ENCODE results near the gene LRIG3.

DNA sequence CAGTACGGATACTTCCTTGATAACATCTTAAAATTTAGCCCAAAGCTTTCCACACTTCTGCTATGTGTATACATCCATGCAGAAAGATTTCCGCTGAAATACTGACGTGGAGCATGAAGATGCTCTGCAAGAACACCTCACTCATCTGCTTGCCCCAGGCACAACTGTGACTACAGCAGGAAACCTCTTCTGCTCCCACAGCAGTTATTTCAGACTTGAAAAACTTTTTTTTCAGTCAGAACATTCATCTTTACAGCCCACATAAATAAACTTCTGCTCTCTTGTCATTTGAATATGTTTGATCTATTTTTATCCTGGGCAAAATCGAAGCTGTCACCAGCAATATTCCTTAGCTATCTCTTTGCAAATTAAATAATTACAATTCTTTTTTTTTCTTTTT, 6.8 kb upstream of the LRIG3 start:
- TF ChIP-seq RNF2 (IDR thresholded peaks at IDR 0.05; ENCODE audit: borderline replicate concordance, low read depth, low read length, missing control alignments, poor library complexity, severe bottlenecking) (no peak), SIN3A (conservative IDR thresholded peaks at IDR 0.05 in 1 of 2, IDR thresholded peaks at IDR 0.05 in 1 of 2; ENCODE audit: low read depth in 1 of 2, low read length in 2 of 2) (no peak), POLR2A (IDR thresholded peaks at IDR 0.05; ENCODE audit: control extremely low read depth in 1 of 2, low read depth in 2 of 2, low read length in 2 of 2) (no peak), BCL11A (IDR thresholded peaks at IDR 0.05; ENCODE audit: low read depth in 2 of 2, low read length in 2 of 2) (no peak), GTF2F1 (IDR thresholded peaks at IDR 0.05; ENCODE audit: borderline replicate concordance, low read depth, low read length) (no peak), JUN (IDR thresholded peaks at IDR 0.05; ENCODE audit: low read depth, low read length) (no peak), HDAC2 (IDR thresholded peaks at IDR 0.05; ENCODE audit: borderline replicate concordance in 1 of 2, low read depth in 2 of 2, low read length in 2 of 2) (no peak)
- TF ChIP-seq, protein P1, sequence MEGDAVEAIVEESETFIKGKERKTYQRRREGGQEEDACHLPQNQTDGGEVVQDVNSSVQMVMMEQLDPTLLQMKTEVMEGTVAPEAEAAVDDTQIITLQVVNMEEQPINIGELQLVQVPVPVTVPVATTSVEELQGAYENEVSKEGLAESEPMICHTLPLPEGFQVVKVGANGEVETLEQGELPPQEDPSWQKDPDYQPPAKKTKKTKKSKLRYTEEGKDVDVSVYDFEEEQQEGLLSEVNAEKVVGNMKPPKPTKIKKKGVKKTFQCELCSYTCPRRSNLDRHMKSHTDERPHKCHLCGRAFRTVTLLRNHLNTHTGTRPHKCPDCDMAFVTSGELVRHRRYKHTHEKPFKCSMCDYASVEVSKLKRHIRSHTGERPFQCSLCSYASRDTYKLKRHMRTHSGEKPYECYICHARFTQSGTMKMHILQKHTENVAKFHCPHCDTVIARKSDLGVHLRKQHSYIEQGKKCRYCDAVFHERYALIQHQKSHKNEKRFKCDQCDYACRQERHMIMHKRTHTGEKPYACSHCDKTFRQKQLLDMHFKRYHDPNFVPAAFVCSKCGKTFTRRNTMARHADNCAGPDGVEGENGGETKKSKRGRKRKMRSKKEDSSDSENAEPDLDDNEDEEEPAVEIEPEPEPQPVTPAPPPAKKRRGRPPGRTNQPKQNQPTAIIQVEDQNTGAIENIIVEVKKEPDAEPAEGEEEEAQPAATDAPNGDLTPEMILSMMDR (IDR thresholded peaks at IDR 0.05; ENCODE audit: control extremely low read depth in 1 of 3, insufficient read depth in 1 of 3, low read depth in 1 of 3, low read length in 3 of 3): no peak
